ENCODE data around the gene STX2.

GRCh38 chr12:130747867-130748740, 90.9 kb downstream of the STX2 start:
- TF ChIP-seq POLR2A (IDR thresholded peaks at IDR 0.05; ENCODE audit: low read depth, low read length) (no peak), POLR2AphosphoS5 (IDR thresholded peaks at IDR 0.05; ENCODE audit: low read depth, low read length) (no peak), TAF1 (IDR thresholded peaks at IDR 0.05; ENCODE audit: borderline replicate concordance, low read depth, low read length) (no peak)
